WTC11 (cell line): ENCODE measurements around the gene IGSF6. TPM values are rescaled to one million over a fixed set of nuclear protein-coding genes. Genes with fewer than 3 reads are reported as not detected.

Experiments
- ATAC-seq: fragments of 200-7000 bp; cut with Tn5 transposase; 2 replicates; pipeline ENCODE4 v1.10.0; 2021; ENCODE audit warnings: mild to moderate bottlenecking, moderate library complexity
- CTCF ChIA-PET: fragments of 300-600 bp; sonication (Branson Sonifier 250); formaldehyde crosslinking; loops from one replicate; lab custom pipeline; 2021; ENCODE audit warnings: antibody characterized with exemption; lab: Charles Lee
- POLR2A ChIA-PET: fragments of 350-600 bp; sonication (Branson Sonifier 250); formaldehyde crosslinking; loops from one replicate; lab custom pipeline; 2021; ENCODE audit warnings: antibody characterized with exemption; lab: Charles Lee
- DNase-seq: peaks from one replicate; pipeline ENCODE4 v3.0.0; 2021; ENCODE audit warnings: low spot score
- H3K27ac Mint-ChIP-seq: 2 replicates; pipeline ENCODE4 v1.8.0; 2021; ENCODE audit warnings: mixed read lengths
- H3K27me3 Mint-ChIP-seq: 2 replicates; pipeline ENCODE4 v1.8.0; 2021; ENCODE audit warnings: low read depth, mild to moderate bottlenecking, moderate library complexity, mixed read lengths
- H3K36me3 Mint-ChIP-seq: 2 replicates; pipeline ENCODE4 v1.8.0; 2021; ENCODE audit warnings: mixed read lengths
- H3K4me1 Mint-ChIP-seq: 2 replicates; pipeline ENCODE4 v1.8.0; 2022; ENCODE audit warnings: mixed read lengths
- H3K4me3 Mint-ChIP-seq: 2 replicates; pipeline ENCODE4 v1.8.0; 2021; ENCODE audit warnings: mild to moderate bottlenecking, moderate library complexity, mixed read lengths
- H3K9me3 Mint-ChIP-seq: 2 replicates; pipeline ENCODE4 v1.8.0; 2021; ENCODE audit warnings: mixed read lengths
- AR ChIP-seq: fragments of 250-450 bp; sonication (Bioruptor Pico); IDR thresholded peaks from 2 replicates; pipeline ENCODE4 v1.9.0; 2021; ENCODE audit warnings: mild to moderate bottlenecking
- ATF1 ChIP-seq: sonication (generic); formaldehyde crosslinking; IDR thresholded peaks from 2 replicates; pipeline ENCODE4 v1.8.1; 2023; ENCODE audit warnings: mild to moderate bottlenecking, moderate library complexity, missing genetic modification reagents
- ATF6 ChIP-seq: sonication (generic); formaldehyde crosslinking; IDR thresholded peaks from 2 replicates; pipeline ENCODE4 v1.8.1; 2023; ENCODE audit warnings: mild to moderate bottlenecking, missing genetic modification reagents
- CREM ChIP-seq: sonication (generic); formaldehyde crosslinking; IDR thresholded peaks from 2 replicates; pipeline ENCODE4 v1.8.1; 2022; ENCODE audit warnings: mild to moderate bottlenecking, missing genetic modification reagents, moderate library complexity
- CTCF ChIP-seq: fragments of 200-600 bp; IDR thresholded peaks from 2 replicates; pipeline ENCODE4 v1.8.0; 2022; ENCODE audit warnings: antibody characterized with exemption
- E2F5 ChIP-seq: sonication (generic); formaldehyde crosslinking; IDR thresholded peaks from 2 replicates; pipeline ENCODE4 v1.8.1; 2022; ENCODE audit warnings: mild to moderate bottlenecking, moderate library complexity, missing genetic modification reagents
- HMGA2 ChIP-seq: fragments of 250-450 bp; sonication (Bioruptor Pico); IDR thresholded peaks from 2 replicates; pipeline ENCODE4 v1.4.0; 2021; ENCODE audit warnings: mild to moderate bottlenecking, moderate library complexity
- JUN ChIP-seq: sonication (generic); formaldehyde crosslinking; IDR thresholded peaks from 2 replicates; pipeline ENCODE4 v1.8.0; 2023; ENCODE audit warnings: mild to moderate bottlenecking, missing genetic modification reagents
- MLX ChIP-seq: sonication (generic); formaldehyde crosslinking; IDR thresholded peaks from 2 replicates; pipeline ENCODE4 v1.8.1; 2023; ENCODE audit warnings: mild to moderate bottlenecking, missing genetic modification reagents, moderate library complexity
- NFE2L1 ChIP-seq: sonication (generic); formaldehyde crosslinking; IDR thresholded peaks from 2 replicates; pipeline ENCODE4 v1.8.1; 2023; ENCODE audit warnings: missing genetic modification reagents
- NR1H2 ChIP-seq: sonication (generic); formaldehyde crosslinking; IDR thresholded peaks from 2 replicates; pipeline ENCODE4 v1.9.0; 2021; ENCODE audit warnings: mild to moderate bottlenecking, moderate library complexity, missing genetic modification reagents
- PRDM15 ChIP-seq: sonication (generic); formaldehyde crosslinking; IDR thresholded peaks from 2 replicates; pipeline ENCODE4 v1.8.0; 2022; ENCODE audit warnings: missing genetic modification reagents
- RELA ChIP-seq: sonication (generic); formaldehyde crosslinking; IDR thresholded peaks from 2 replicates; pipeline ENCODE4 v1.8.1; 2022; ENCODE audit warnings: missing genetic modification reagents, mild to moderate bottlenecking, borderline replicate concordance
- RORB ChIP-seq: fragments of 250-450 bp; sonication (Bioruptor Pico); IDR thresholded peaks from 2 replicates; pipeline ENCODE4 v1.9.0; 2021; ENCODE audit warnings: mild to moderate bottlenecking
- ZNF138 ChIP-seq: sonication (generic); formaldehyde crosslinking; conservative IDR thresholded peaks from 2 replicates; pipeline ENCODE4 v1.8.1; 2022; ENCODE audit warnings: mild to moderate bottlenecking, moderate library complexity, missing genetic modification reagents
- ZNF263 ChIP-seq: sonication (generic); formaldehyde crosslinking; IDR thresholded peaks from 2 replicates; pipeline ENCODE4 v1.8.1; 2022; ENCODE audit warnings: low read depth, mild to moderate bottlenecking, moderate library complexity, missing genetic modification reagents
- ZNF317 ChIP-seq: sonication (generic); formaldehyde crosslinking; IDR thresholded peaks from 2 replicates; pipeline ENCODE4 v1.8.1; 2023; ENCODE audit warnings: low read depth, mild to moderate bottlenecking, moderate library complexity, missing genetic modification reagents, borderline replicate concordance
- total RNA-seq: library from RNA; stranded (reverse); gene quantifications from 3 replicates; pipeline ENCODE4 v1.2.3, GENCODE V29; 2021

Gene IGSF6
- total RNA-seq, 1 experiment from 2014 or later: not detected

GRCh38 chr16:21628121-21628726 lies 24.2 kb downstream of the IGSF6 start (continued):
- TF ChIP-seq PRDM15 (CRISPR knock-in tag) (no peak), ATF6 (CRISPR knock-in tag) (no peak), ZNF138 (CRISPR knock-in tag) (no peak), CREM (CRISPR knock-in tag) (no peak), ZNF317 (CRISPR knock-in tag) (no peak), NR1H2 (CRISPR knock-in tag) (no peak), CTCF (no peak)

- ChIA-PET POLR2A (no interaction called here), CTCF (no interaction called here)
- DNase-seq (no peak), ATAC-seq (no peak)
- no peaks in the 10 kb centered on the region for H3K27me3 Mint-ChIP-seq
- H3K36me3 Mint-ChIP-seq: peaks cover 67% of the 10 kb centered on the region
- peaks cover 6% of the 10 kb centered on the region for H3K4me1 Mint-ChIP-seq
- H3K27ac Mint-ChIP-seq: peak overlapping the region; percentile 69
- H3K9me3 Mint-ChIP-seq: peaks cover 22% of the 10 kb centered on the region
- H3K4me3 Mint-ChIP-seq: no peak overlapping the region
- no peak for TF ChIP-seq CTCF
- TF ChIP-seq RELA (CRISPR knock-in tag): no peak
- no peak for TF ChIP-seq NR1H2 (CRISPR knock-in tag)
- TF ChIP-seq HMGA2 (CRISPR knock-in tag): no peak
- TF ChIP-seq JUN: no peak
- no peak for TF ChIP-seq AR (CRISPR knock-in tag)
- no peak for TF ChIP-seq RORB (CRISPR knock-in tag)
- TF ChIP-seq NFE2L1: no peak
- TF ChIP-seq ZNF263 (CRISPR knock-in tag): no peak
- TF ChIP-seq ATF1: no peak
- TF ChIP-seq E2F5 (CRISPR knock-in tag): no peak
- no peak for TF ChIP-seq MLX (CRISPR knock-in tag)
Measured at GRCh38 chr16:21626659-21627277, 25.6 kb downstream of the IGSF6 start.
